H7 (cell line): ENCODE data around the gene TPD52L2. TPM values are rescaled to one million over a fixed set of nuclear protein-coding genes. Genes with fewer than 3 reads are reported as not detected.
A peak's percentile ranks its signal among the peaks of the same experiment; 100 is the strongest.

Experiments used
- DNase-seq: peaks from one replicate; pipeline ENCODE4 v3.0.0; 2012
- H3K27me3 ChIP-seq: 2 replicates; pipeline ENCODE4 v1.6.0; 2011; ENCODE audit warnings: mild to moderate bottlenecking, low read length; ENCODE audit not compliant: control insufficient read depth, insufficient read depth
- H3K36me3 ChIP-seq: replicated peaks from 2 replicates; pipeline ENCODE4 v1.5.1; 2011; ENCODE audit warnings: low read length; ENCODE audit not compliant: control insufficient read depth, insufficient read depth
- H3K4me3 ChIP-seq: 2 replicates; pipeline ENCODE4 v1.5.1; 2011; ENCODE audit warnings: low read depth, mild to moderate bottlenecking, control low read depth, low read length, moderate library complexity; ENCODE audit not compliant: insufficient read depth
- total RNA-seq: library from RNA; depleted of rRNA; stranded (reverse); fragments of >200 nt; shearing (Covaris generic); gene quantifications from 2 replicates; pipeline ENCODE4 v1.2.3, GENCODE V29; 2014

The TPD52L2 gene
- total RNA-seq, 1 experiment from 2014 or later = 76.0 TPM

GRCh38 chr20:63830841-63831588 lies 34.1 kb upstream of the TPD52L2 start, which contains the start of gene ZBTB46:
Gene ZBTB46 (minus strand): TSS chr20:63831264. CDS start chr20:63790757, 40,507 bp downstream.
- Histone ChIP-seq H3K27me3 (peaks cover 23% of the 10 kb centered on the region), H3K36me3 (no peaks in the 10 kb centered on the region), H3K4me3 (peak within 1 kb of the TSS; percentile 54)
- DNase-seq = peak; percentile 100

GRCh38 chr20:63831646-63831992 lies 33.5 kb upstream of the TPD52L2 start:
- peak; percentile 79 for DNase-seq
- peak overlapping the region; percentile 49 for H3K4me3 ChIP-seq
- peaks cover 23% of the 10 kb centered on the region for H3K27me3 ChIP-seq
- no peaks in the 10 kb centered on the region for H3K36me3 ChIP-seq

- peak; percentile 89 for DNase-seq
- Histone ChIP-seq H3K4me3 (peak overlapping the region; percentile 49), H3K27me3 (peaks cover 23% of the 10 kb centered on the region), H3K36me3 (no peaks in the 10 kb centered on the region)
Measured at GRCh38 chr20:63831993-63832686, 32.9 kb upstream of the TPD52L2 start.

- no peak for DNase-seq
- Histone ChIP-seq H3K27me3 (peaks cover 23% of the 10 kb centered on the region), H3K4me3 (no peak overlapping the region)
Measured at GRCh38 chr20:63833776-63834490, 31.1 kb upstream of the TPD52L2 start.

GRCh38 chr20:63834491-63834880 lies 30.6 kb upstream of the TPD52L2 start:
- Histone ChIP-seq H3K27me3 (peaks cover 20% of the 10 kb centered on the region), H3K4me3 (no peak overlapping the region), H3K36me3 (no peaks in the 10 kb centered on the region)
- DNase-seq = no peak

More at GRCh38 chr20:63833776-63834490, 31.1 kb upstream of the TPD52L2 start:
- no peaks in the 10 kb centered on the region for H3K36me3 ChIP-seq

- peaks cover 15% of the 10 kb centered on the region for H3K27me3 ChIP-seq
- no peaks in the 10 kb centered on the region for H3K36me3 ChIP-seq
- no peak overlapping the region for H3K4me3 ChIP-seq
- peak; percentile 99 for DNase-seq
Measured at GRCh38 chr20:63835021-63835858, 29.8 kb upstream of the TPD52L2 start.

GRCh38 chr20:63836458-63837344 lies 28.4 kb upstream of the TPD52L2 start:
- peak; percentile 71 for DNase-seq
- Histone ChIP-seq H3K36me3 (no peaks in the 10 kb centered on the region), H3K27me3 (peaks cover 14% of the 10 kb centered on the region), H3K4me3 (no peak overlapping the region)

- Histone ChIP-seq H3K27me3 (peaks cover 6% of the 10 kb centered on the region), H3K36me3 (no peaks in the 10 kb centered on the region)
Measured at GRCh38 chr20:63837479-63837878, 27.6 kb upstream of the TPD52L2 start.

GRCh38 chr20:63839620-63840019 lies 25.4 kb upstream of the TPD52L2 start:
- no peak overlapping the region for H3K4me3 ChIP-seq
- no peaks in the 10 kb centered on the region for H3K36me3 ChIP-seq
- DNase-seq = no peak
- H3K27me3 ChIP-seq = no peaks in the 10 kb centered on the region

More at GRCh38 chr20:63837479-63837878, 27.6 kb upstream of the TPD52L2 start:
- DNase-seq = no peak
- no peak overlapping the region for H3K4me3 ChIP-seq

- H3K36me3 ChIP-seq = no peaks in the 10 kb centered on the region
- H3K4me3 ChIP-seq = no peak overlapping the region
- no peaks in the 10 kb centered on the region for H3K27me3 ChIP-seq
- no peak for DNase-seq
Measured at GRCh38 chr20:63840405-63840828, 24.7 kb upstream of the TPD52L2 start.

- no peak for DNase-seq
- Histone ChIP-seq H3K27me3 (no peaks in the 10 kb centered on the region), H3K36me3 (no peaks in the 10 kb centered on the region), H3K4me3 (no peak overlapping the region)
Measured at GRCh38 chr20:63842258-63842657, 22.8 kb upstream of the TPD52L2 start.

GRCh38 chr20:63843222-63843621 lies 21.8 kb upstream of the TPD52L2 start:
- H3K36me3 ChIP-seq = no peaks in the 10 kb centered on the region
- H3K27me3 ChIP-seq = no peaks in the 10 kb centered on the region
- DNase-seq = no peak
- no peak overlapping the region for H3K4me3 ChIP-seq

GRCh38 chr20:63843778-63844177 lies 21.3 kb upstream of the TPD52L2 start:
- DNase-seq = no peak
- no peaks in the 10 kb centered on the region for H3K36me3 ChIP-seq
- no peak overlapping the region for H3K4me3 ChIP-seq
- H3K27me3 ChIP-seq = no peaks in the 10 kb centered on the region
